SKM-1 (cell line): ENCODE data around the gene LONRF2.
A peak's percentile ranks its signal among the peaks of the same experiment; 100 is the strongest.
"Not testable (repeated sequence)": the region's sequence is repeated elsewhere in the genome, so short reads cannot be mapped to it uniquely, and the experiment has no call there.

Experiments used
- DNase-seq: peaks from one replicate; lab custom pipeline; 2025; ENCODE audit not compliant: unreplicated experiment; lab: John Stamatoyannopoulos, UW

LONRF2 gene

DNA sequence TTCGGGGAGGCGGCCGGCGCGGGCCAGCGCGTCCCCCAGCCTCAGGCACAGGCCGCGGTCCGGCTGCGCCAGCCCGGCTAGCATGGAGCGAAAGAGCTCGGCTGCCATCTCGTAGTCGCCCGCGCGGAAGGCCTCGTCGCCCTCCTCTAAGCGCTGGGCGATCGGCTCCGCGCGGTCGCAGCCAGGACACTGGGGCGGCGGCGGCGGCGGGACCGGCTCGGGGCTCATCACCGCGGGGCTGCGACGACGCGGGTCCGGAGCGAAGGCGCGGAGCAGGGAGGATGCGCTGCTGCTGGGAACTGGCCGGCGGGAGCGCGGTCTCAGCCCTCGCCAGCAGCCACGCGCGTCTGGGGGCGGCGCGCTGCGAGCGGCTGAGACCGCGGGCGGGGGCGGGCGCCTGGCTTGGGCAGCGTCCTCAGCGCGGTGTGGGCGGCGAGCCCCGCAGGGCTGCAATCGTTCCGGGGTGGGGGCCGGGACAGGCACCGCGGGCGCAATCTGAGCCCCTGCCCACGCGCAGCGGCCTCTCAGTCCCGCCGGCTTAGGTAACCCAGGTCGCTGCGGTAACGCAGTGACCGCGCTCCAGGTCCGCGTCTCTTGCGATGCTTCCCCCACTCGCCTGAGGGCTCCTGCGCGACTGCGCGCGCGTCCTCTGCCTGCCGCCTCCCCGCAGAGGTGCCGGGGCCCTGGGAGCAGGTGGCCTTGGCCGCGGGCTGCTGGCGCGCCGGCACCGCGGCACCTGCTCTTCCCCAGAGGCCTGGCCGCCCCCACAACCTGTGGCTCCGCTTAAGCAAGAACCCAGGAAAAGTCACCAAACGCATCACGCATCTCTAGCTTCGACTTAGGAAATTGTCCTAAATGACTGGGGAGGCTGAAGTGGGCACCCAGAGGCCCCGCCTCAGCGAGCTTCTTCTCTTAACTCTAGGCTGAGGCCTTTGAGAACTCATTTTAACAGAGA, at the start of gene LONRF2:
Gene LONRF2 (minus strand): TSS at position 636 of the 955 bp plus-strand sequence. CDS start 408 bp downstream, at position 228.
- DNase-seq: no peak

DNA sequence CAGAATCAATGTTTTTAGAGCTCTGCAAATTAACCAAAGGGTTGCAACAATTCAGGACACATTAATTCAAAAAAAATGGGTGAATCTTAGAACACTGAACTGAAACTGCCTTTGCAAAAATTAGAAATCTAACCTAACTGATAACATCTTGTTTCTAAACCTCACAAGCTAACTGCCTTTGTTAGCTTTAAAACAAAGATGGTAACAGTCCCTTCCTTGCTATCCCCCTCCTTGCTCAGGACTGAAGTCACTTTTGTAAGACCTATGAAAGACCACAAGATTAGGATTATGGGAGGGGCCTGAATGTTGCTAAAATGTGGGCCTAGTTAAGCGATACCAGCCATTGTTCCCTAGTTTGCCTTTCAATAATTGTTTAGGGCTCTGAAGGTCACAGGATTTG, 44.9 kb upstream of the LONRF2 start:
- DNase-seq: no peak

GRCh38 chr2:100365434-100365833, 43.1 kb upstream of the LONRF2 start:
- DNase-seq: no peak

GRCh38 chr2:100362269-100362668, 40.0 kb upstream of the LONRF2 start:
- not testable (repeated sequence) for DNase-seq

DNA sequence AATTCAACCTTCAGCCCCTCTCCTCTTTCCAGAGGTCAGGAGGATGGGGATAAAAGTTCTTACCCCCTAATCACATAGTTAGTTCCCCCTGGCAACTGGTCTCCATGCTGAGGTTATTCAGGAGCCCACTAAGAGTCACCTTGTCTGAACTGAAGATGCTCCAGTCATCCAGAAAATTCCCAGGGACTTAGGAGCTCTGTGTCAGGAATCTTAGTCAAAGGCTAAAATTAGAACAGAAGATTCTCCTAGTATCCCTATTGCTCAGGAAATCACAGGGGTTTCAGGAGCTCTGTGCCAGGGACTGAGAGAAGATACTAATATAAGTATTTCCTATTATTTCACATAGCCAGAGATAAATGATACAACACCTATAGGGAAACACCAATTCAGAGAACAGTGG, 37.3 kb upstream of the LONRF2 start:
- DNase-seq: no peak

DNA sequence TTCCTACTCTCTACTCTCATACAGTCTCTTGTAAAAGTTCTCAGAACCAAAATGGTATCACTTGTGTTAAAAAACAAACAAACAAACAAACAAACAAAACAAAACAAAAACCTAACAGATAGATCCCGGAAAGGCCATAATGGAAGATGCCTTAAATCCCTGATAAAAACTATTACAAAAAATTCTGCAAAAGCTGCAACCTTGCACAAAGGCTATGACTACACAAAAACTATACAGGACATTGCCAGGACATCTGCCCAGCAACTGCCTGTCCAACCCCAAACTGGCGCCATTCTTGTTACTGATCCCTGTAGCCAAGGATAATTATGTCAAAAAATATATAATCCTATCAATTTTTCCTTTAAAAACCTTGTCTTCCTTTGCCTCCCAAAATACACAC, 36.3 kb upstream of the LONRF2 start:
- no peak for DNase-seq

GRCh38 chr2:100352521-100352920, 30.2 kb upstream of the LONRF2 start:
- no peak for DNase-seq

DNA sequence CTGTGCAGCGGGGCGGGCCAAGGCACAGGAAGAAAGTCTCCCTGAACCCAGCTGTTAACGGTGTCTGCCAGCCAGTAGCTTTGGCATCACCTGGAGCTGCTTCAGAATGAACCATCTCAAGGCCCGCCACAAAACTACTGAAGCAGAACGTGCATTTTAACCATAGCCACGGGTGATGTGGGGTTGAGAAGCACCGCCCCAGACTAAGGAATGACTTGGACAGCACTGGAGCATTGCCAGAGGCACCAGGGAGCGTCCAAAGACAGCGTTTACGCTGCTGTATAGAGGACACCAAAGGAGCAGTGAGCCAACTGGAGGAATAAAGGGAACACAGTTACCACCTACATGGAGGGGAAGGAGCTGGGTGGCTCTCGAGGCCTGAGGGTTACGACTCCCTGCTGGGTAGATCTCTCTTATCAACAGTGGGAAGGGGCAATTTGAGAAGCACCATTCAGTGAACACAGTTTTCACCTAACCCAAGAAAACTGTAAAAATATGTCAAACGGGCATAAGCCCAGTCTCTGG, 28.4 kb upstream of the LONRF2 start:
- DNase-seq: no peak

DNA sequence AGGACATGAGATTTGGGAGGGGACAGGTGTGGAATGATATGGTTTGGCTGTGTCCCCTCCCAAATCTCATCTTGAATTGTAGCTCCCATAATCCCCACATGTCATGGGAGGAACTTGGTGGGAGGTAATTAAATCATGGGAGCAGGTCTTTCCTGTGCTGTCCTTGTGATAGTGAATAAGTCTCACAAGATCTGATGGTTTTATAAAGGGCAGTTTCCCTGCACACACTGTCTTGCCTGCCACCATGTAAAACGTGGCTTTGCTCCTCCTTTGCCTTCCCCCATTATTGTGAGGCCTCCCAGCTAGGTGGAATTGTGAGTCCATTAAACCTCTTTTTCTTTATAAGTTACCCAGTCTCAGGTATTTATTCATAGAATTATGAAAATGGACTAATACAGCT, 22.8 kb upstream of the LONRF2 start:
- DNase-seq: not testable (repeated sequence)

DNA sequence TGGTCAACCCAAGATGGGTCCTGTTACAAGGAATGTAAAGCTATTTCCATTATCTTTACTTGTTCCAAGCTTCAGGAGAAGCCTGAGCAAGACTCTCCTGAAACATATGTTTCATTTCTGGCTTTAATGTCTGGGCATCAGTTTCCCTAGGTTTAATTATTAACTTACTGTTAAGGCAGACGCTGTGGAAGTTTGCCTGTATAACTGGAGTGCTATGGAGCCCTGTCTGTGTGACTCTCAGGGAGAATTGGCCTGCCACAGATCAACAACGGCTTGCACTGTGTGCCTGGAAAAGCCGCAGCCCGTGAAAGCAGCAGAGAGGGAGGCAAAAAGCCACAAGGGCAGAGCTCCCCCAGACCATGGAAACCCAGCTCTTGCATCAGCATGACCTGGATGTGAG, 22.1 kb upstream of the LONRF2 start:
- DNase-seq: no peak

- not testable (repeated sequence) for DNase-seq
These were observed 20.2 kb upstream of the LONRF2 start for GRCh38 chr2:100342466-100342865.

DNA sequence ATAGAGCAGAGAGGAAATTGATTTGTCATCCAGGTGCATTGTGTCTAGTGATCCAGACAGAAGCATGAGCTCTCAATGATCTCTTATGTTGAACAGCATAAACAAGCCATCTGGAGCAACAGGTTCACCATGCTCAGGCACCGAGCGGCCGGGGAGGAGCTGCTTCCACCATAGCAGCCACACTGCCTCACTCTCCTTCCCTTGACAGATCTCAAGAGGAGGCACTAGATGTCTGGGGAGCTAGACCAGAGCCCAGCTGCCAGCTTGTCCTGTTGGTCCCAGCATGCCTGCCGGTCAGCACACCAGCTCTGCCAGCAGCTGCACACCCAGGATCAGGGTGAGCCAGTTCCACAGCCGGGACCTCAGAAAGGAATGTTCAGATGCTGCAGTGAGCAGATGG, 17.5 kb upstream of the LONRF2 start:
- no peak for DNase-seq

- DNase-seq: peak; percentile 1
These were observed 12.6 kb upstream of the LONRF2 start for GRCh38 chr2:100334929-100335328.

DNA sequence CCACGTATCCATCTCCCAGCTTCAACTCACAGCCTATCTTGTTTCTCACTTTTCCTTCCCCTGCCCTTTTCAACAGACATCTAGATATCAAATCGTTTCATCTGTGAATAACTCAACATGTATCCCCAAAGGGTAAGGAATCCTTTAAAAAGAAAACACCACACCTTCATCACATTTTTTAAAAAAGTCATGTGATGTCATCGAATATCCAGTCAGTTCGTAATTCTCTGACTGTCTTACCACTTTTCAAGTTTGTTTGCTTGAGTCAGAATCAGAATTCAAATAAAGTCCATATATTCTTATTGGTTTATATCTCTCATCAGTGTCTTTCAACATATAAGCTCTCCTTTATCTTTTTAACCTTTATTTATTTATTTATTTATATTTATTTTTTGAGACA, 5.4 kb upstream of the LONRF2 start:
- no peak for DNase-seq

DNA sequence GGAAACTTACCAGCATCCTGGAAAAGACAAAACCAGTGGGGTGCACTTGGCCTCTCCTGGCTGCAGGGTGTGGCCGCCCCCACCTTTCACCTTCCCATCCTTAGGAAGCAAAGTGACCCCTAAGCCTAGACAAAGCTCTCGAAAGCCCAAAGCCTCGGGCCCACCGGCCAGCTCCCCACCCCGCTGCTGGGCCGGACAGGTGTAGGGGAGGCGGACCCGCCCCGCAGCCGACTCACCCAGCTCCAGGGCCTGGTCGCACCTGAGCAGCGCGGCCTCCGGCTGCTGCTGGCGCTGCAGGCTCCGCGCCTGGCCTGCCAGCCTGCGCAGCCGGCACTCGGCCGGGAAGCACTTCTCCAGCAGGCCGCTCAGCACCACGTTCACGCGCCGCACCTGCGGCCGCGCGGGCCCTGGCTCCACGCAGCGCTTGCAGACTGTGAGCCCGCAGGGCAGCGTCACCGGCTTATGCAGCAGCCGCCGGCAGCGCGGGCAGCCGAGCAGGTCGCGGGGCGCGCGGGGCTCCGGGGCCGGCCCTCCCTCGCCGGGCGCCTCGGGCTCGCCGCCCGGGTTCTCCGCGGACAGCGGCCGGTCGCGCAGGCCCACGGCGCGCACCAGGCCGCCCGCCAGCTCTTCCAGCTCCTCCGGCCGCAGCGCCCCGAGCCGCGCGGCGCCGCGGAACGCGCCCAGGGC, 979 bp downstream of the LONRF2 start:
- DNase-seq: no peak

DNA sequence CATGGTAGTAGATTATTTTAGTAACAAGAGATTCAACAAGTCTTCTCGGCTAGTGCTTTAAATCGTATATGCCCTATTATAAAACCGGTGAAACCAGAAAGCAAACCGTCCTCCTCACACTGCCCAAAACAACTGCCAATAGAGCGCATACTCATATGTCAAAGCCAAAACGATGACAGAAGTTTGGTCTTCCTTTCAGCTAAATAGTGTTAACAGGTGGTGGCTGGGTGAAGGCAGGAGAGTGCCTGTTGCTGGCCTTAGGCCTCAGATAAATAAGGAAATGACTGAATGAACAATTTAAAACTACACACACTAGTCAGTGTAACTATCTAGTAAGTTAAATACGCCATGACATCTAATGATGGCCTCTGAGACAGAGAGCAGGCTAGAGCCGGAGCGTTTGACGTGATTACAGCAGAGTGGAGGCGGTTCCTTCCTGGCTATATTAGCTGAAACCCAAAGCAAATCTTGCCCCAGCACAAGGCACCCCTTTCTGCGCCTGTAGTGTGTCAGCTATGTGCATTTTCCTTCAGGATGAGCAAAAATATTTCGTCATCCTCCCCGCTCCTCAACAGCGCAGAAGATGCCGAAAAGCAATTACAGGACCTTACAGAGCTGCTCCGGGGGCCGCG, 1.6 kb downstream of the LONRF2 start:
- DNase-seq: no peak

- no peak for DNase-seq
These were observed 4.7 kb downstream of the LONRF2 start for GRCh38 chr2:100317634-100318033.

DNA sequence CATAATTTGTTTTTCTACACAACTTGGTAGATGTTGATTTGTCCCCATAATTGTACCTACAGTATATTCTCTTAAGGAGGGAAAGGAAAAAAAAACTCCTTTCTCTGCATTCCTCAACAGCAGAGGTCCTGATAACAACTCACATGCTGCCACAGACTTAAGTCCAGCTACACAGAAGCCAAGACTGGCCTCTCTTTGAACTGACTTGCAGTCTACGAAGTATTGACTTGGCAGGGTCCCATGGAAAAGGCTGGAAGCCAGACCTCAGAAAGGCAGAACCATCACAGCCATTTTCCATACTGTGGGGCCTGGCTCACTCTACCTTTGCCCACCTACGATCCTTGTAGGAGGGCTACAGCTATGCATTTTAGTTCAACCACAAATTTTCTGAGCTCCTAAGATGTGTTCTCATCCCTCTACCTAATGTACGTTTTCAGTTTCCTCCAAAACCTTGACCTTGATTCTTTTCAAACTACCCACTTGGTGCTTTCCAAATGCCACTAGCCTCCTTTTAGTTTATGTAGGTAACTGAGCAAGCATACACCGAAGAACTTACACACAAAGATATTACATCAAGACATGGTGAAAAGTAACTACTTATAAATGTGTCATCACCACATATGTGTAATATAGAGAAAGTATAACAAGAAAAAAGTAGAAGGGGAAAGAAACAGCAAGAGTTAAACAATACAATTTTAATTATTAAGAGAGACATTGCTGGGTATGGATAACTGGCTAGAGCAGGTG, 12.2 kb downstream of the LONRF2 start:
- DNase-seq: no peak

GRCh38 chr2:100309311-100309710, 13.0 kb downstream of the LONRF2 start:
- no peak for DNase-seq

- DNase-seq: no peak
These were observed 18.6 kb downstream of the LONRF2 start for GRCh38 chr2:100303744-100304143.

DNA sequence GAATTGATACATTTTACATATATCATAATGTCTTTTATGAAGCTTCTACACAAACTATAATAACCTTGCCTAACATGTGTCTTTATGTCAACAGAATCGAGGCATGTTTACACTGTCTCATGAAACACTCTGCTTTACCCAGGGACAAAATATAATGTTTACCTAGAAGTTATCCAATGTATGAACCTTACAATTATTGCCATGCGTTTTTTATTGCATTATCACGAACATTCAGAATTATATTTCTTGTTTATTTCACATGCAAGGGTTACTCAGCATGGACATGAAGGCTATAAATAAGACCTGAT, 19.8 kb downstream of the LONRF2 start:
- DNase-seq: no peak
